GM21423 (cell line): ENCODE data around the gene MTCH1.
"Not testable (repeated sequence)": the region's sequence is repeated elsewhere in the genome, so short reads cannot be mapped to it uniquely, and the experiment has no call there.

ENCODE experiments used
- ATAC-seq: cut with Tn5 transposase; IDR thresholded peaks from one replicate; pipeline ENCODE4 v1.9.1; 2021; ENCODE audit warnings: mild to moderate bottlenecking, moderate library complexity; ENCODE audit not compliant: unreplicated experiment

Gene MTCH1

DNA sequence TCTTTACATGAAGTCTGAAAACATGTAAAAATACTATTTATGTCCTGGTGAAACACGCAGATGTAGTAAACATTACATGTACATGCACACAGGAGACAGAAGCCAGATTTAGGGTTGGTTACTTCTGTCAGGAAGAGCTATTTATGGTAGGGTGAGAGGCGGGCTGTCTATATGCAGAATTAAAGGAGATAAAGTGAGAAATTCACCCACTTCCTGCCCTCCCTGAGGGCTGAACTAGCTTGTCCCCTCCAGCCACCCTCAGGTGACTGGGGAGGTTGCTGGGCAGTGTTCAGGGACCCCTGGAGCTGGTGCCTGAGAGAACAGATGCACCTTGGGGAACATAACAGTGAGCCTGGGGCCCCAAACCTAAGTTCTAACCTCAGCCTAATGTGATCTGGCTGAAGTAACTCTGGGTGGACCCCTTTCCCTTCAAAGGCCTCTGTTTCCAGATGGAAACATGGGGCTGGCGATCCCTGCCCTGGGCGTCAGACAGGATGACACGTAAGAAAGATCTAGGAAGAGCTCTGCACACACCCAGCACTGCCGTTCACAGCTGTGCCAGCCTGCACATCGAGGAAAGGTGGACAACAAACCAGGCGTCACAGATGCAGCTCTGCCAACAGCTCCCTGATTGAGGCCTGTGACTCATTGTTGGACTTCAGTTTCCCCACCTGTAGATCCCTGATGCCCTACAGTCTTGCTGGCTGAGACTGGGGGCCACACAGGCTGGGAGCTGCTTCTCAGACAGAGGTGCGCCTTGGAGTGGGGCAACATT lies 30.1 kb downstream of the MTCH1 start:
- no peak for ATAC-seq

- no peak for ATAC-seq
Observed at GRCh38 chr6:36955136-36955535, 30.9 kb downstream of the MTCH1 start.

DNA sequence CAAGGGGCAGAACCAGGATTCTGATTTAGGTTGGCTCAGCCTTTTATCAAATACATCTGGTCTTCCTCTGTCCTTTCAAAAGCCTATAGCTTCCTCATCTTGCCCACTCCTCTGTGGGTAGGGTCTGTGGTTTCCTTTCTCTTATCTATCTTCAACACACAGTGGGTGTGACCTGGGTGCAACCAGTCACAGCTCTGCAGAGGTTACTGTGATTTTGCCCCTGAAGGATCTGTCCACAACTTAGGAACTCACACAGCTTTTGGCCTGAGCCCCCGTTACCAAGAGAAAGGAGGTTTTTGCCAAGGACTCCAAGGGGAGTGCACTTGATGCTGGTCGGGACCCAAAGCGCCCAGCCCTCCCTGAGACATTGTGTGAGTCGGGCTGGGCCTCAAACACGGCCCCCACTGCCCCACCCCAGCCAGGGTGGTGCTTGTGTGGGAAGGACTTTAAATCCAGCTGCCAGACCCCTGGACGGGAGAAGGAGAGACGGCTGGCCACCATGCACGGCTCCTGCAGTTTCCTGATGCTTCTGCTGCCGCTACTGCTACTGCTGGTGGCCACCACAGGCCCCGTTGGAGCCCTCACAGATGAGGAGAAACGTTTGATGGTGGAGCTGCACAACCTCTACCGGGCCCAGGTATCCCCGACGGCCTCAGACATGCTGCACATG lies 31.6 kb downstream of the MTCH1 start, which contains the start of gene PI16:
PI16 (plus strand) TSS at position 477 of the 670 bp plus-strand sequence; CDS start at position 500, 23 bp downstream.
- no peak for ATAC-seq

DNA sequence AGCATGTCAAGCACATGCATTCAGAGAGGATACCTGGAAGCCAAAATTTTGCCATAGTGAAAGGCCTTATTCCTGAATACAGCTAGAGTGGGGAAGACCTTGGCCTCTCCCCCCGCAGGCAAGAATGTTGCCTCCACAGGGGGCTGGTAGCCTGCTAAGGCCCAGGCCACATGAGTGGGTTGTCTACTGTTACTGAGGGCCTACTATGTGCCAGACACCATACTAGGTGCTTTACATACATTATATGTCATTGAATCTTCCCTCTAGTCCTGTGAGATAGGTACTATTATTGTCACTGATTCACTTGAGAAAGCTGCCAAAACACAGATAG lies 32.1 kb downstream of the MTCH1 start:
- no peak for ATAC-seq

DNA sequence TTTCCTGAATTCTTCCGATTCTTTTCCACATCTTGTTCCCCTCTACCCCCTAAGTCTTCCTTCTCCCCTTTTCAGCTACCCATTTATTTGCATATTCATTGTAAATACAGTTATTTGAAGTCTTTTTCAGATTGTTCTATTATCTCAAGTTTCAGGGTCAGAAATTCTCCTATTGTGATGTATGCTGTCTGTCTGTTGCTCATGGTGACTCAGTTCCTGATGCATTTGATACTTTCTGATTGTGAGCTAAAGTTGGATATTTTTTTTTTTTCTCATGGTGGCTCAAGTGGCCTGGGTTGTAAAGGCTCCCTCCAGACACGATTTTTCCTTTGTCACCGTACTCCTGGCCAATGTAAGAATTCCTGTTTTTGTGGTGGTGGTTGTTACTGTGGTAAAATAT lies 36.4 kb downstream of the MTCH1 start:
- ATAC-seq = no peak

DNA sequence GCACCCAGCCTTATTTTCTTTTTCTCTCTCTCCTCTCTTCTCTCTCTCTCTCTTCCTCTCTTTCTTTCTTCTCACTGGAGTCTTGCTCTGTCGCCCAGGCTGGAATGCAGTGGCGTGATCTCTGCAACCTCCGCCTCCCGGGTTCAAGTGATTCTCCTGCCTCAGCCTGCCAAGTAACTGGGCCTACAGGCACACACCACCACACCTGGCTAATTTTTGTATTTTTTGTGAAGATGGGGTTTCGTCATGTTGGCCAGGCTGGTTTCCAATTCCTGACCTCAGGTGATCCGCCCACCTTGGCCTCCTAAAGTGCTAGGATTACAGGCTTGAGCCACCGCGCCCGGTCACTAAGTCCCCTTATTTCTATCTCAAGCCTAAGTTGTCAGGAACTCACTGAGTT lies 36.9 kb downstream of the MTCH1 start:
- ATAC-seq = not testable (repeated sequence)

- no peak for ATAC-seq
Observed at GRCh38 chr6:36947570-36948351, 38.2 kb downstream of the MTCH1 start.

GRCh38 chr6:36946526-36946925 lies 39.5 kb downstream of the MTCH1 start:
- no peak for ATAC-seq

- no peak for ATAC-seq
Observed at GRCh38 chr6:36945301-36945700, 40.7 kb downstream of the MTCH1 start.

- ATAC-seq = no peak
Observed at GRCh38 chr6:36944650-36945049, 41.3 kb downstream of the MTCH1 start.

DNA sequence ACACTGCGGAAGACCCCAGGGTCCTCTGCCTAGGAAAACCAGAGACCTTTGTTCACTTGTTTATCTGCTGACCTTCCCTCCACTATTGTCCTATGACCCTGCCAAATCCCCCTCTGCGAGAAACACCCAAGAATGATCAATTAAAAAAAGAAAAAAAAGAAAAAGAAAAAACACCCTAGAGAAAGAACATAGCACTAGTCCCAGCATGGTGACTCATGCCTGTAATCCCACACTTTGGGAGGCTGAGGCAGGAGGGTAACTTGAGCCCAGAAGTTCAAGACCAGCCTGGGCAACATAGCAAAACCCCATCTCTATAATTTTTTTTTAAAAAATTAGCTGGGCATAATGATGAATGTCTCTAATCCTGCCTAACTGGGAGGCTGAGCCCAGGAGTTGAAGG lies 43.7 kb downstream of the MTCH1 start:
- not testable (repeated sequence) for ATAC-seq

DNA sequence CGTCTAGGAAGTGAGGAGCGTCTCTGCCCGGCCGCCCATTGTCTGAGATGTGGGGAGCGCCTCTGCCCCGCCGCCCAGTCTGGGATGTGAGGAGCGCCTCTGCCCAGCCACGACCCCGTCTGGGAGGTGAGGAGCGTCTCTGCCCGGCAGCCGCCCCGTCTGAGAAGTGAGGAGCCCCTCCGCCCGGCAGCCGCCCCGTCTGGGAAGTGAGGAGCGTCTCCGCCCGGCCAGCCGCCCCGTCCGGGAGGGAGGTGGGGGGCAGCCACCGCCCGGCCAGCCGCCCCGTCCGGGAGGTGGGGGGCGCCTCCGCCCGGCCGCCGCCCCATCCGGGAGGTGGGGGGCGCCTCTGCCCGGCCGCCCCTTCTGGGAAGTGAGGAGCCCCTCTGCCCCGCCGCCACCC lies 44.4 kb downstream of the MTCH1 start:
- ATAC-seq = not testable (repeated sequence)

DNA sequence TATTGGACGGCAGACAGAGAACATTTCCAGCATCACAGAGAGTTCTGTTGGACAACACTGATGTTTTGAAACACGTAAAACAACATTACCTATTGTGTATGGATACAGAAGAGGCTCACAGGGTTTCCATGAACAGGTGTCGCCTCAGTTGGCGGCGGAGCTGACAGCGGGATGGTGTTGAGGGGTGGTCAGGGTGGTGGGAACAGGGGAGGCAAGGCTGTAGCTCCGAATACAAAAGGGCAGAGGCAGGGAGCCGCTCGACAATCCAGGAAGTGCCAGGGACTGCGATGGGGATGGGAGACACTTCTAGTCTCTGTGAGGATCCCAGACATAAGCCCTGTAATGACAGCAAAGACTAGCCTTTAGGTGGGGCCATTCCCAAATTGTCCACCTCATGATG lies 46.0 kb downstream of the MTCH1 start:
- no peak for ATAC-seq

- not testable (repeated sequence) for ATAC-seq
Observed at GRCh38 chr6:36939005-36939404, 47.0 kb downstream of the MTCH1 start.

- ATAC-seq = no peak
Observed at GRCh38 chr6:36938536-36938935, 47.5 kb downstream of the MTCH1 start.

GRCh38 chr6:36937896-36938295 lies 48.1 kb downstream of the MTCH1 start:
- no peak for ATAC-seq

DNA sequence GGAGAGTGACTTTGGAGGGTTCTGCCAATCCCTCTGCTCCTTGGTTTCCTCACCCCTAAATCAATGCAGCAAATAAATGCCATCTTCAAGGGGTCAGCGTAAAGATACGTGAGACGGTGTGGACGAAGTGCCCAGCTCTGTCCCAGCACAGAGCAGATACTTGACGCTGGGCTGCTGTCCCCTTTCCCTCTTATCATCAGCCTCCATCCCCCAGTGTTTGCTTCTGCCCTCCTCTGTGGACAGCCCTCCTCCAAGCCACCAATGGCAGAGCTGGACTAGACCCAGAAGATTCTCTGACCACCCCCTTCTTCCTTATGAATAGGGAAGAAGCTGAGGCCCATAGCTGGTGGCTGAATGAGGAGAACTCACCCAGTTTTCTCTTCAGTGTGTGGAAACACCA lies 49.2 kb downstream of the MTCH1 start:
- no peak for ATAC-seq

DNA sequence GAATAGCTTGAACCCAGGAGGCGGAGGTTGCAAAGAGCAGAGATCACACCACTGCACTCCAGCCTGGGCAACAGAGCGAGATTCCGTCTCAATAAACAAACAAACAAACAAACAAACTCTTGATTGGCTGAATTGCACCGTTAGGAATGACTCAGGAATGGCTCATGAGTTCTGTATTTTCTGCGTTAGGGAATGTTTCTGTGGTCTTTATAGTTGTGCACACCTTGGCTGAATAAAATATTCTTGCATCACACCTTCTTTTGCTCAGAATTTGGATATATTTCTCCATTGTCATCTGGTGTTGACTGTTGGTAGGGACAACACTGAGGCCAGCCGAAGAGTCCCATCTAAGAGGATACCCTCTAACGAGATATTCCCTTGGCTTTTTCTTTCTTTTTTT lies 51.1 kb downstream of the MTCH1 start:
- no peak for ATAC-seq

DNA sequence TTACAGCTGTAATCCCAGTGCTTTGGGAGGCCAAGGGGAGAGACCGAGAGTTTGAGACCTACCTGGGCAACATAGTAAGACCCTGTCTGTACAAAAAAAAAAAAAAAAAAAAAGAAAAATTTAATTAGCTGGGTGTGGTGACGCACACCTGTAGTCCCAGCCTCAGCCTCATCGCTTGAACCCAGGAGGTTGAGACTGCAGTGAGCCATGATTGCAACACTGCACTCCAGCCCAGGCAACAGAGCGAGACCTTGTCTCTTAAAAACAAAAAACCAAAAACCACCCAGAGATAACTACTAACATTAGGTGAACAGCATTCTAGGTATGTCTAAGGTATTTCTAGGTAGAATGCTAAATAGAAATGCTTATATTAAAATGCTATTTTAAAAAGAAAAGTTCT lies 52.5 kb downstream of the MTCH1 start:
- ATAC-seq = no peak

DNA sequence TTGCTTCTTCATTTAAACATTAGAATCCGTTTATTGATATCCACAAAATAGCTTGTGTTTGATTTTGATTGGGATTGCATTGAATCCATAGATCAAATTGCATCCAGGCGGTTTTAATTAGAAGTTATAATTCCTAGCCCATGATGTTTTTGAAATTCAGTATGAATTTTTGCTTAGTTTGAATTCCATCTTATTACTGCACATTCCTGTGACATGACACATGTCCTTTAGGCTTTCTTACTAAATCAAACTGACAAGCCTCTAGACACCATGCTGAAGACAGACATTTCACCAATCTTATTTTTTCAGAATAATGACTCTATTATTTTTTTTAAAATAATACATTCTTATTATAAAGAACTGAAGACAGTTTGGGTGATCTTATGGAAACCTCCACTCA lies 52.9 kb downstream of the MTCH1 start:
- ATAC-seq = no peak

DNA sequence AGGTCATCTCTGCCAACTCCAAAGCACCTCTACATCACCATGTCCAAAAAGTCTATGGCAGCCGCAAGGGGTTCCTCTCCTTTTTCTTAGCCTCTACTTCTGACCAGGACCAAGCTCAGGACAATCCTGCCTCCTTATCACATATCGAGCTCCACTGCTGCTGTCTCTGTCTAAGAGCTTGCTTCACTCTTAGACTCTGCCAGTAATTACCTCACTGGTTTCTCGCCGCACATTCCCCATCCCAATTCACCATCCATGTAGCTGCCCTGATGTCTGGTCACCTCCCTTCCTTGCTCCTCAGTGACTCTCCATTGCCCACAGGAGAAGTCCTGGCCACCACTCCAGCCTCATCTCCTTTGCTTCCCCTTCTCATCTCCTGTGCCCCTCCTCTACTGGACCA lies 55.5 kb downstream of the MTCH1 start:
- ATAC-seq = no peak

GRCh38 chr6:36929607-36930006 lies 56.4 kb downstream of the MTCH1 start:
- no peak for ATAC-seq
